ENCODE data around the gene BCL2. TPM values are rescaled to one million over a fixed set of nuclear protein-coding genes. Genes with fewer than 3 reads are reported as not detected.

Gene BCL2
- total and polyA plus RNA-seq, 9 of the 15 experiments (the other 6 are each of a cell fraction or from before 2014, with no cell fraction given): 0.10 to 1.1 (median 0.65) TPM

GRCh38 chr18:63119647-63120046 lies 199.9 kb downstream of the BCL2 start (continued):
- no peak for TF ChIP-seq YBX1 (IDR thresholded peaks at IDR 0.05)
- peak in 1 of 2 experiments; percentile 30; a peak in 2 of 4 replicates for TF ChIP-seq RAD21 (CRISPR knock-in tag; conservative IDR thresholded peaks at IDR 0.05 in 1 of 2, IDR thresholded peaks at IDR 0.05 in 1 of 2)
- peak in 2 of 3 experiments; percentile 19 to 34; a peak in 2 of 6 replicates for TF ChIP-seq CTCF (IDR thresholded peaks at IDR 0.05 in 2 of 3, conservative IDR thresholded peaks at IDR 0.05 in 1 of 3; ENCODE audit: insufficient read depth in 2 of 3, low read depth in 1 of 3, low read length in 3 of 3)

- Histone ChIP-seq H3K4me2 (ENCODE audit: insufficient read depth, low read length) (no peak overlapping the region), H3K9me3 (replicated peaks; ENCODE audit: control insufficient read depth, insufficient read depth, low read depth, low read length) (no peaks in the 10 kb centered on the region), H3K4me3 (no peak overlapping the region), H3K36me3 (ENCODE audit: control insufficient read depth, insufficient read depth, low read length) (no peaks in the 10 kb centered on the region), H3K27me3 (ENCODE audit: control insufficient read depth in 2 of 2, insufficient read depth in 2 of 2, low read length in 2 of 2) (no peaks in the 10 kb centered on the region), H4K20me1 (replicated peaks; ENCODE audit: control insufficient read depth, insufficient read depth, low read length) (no peaks in the 10 kb centered on the region), H2AFZ (ENCODE audit: low read depth, low read length) (no peak overlapping the region), H3K4me1 (replicated peaks in 1 of 2; ENCODE audit: control insufficient read depth in 2 of 2, insufficient read depth in 2 of 2, low read length in 2 of 2) (no peaks in the 10 kb centered on the region), H3K27ac (ENCODE audit: extremely low read depth, low read depth, low read length) (no peak overlapping the region), H3K9ac (ENCODE audit: insufficient read depth in 1 of 2, low read depth in 2 of 2, low read length in 2 of 2) (no peak overlapping the region), H3K79me2 (ENCODE audit: control insufficient read depth, insufficient read depth, low read length) (no peaks in the 10 kb centered on the region), H3K9me1 (ENCODE audit: control insufficient read depth, insufficient read depth, low read length) (no peaks in the 10 kb centered on the region)
- BruUV-seq (replicated peaks): no TSS peak
- WGBS (ENCODE audit: insufficient coverage, low coverage, missing lambda C conversion rate): 0% methylated on average over 5 of the region's 5 CpGs
- FAIRE-seq (no peak), DNase-seq (ENCODE audit: extremely low read depth in 1 of 4, low spot score in 3 of 4) (no peak), ATAC-seq (no peak)
- intact Hi-C loops (cut with micrococcal nuclease) (no loop called here), in situ Hi-C loops (cut with MboI) (no loop called here)
- ChIA-PET POLR2A (no interaction called here), CTCF (ENCODE audit: low intra/inter-chr PET ratio) (no interaction called here)
- TF ChIP-seq ZNF23 (CRISPR knock-in tag; IDR thresholded peaks at IDR 0.05) (no peak), NR3C1 (CRISPR knock-in tag; IDR thresholded peaks at IDR 0.05) (no peak), MYBL2 (IDR thresholded peaks at IDR 0.05; ENCODE audit: low read depth) (no peak), MYBL2 (CRISPR knock-in tag; IDR thresholded peaks at IDR 0.05; ENCODE audit: borderline replicate concordance) (no peak), THRAP3 (IDR thresholded peaks at IDR 0.05; ENCODE audit: borderline replicate concordance) (no peak), CLOCK (CRISPR knock-in tag; IDR thresholded peaks at IDR 0.05; ENCODE audit: borderline replicate concordance) (no peak), RB1 (IDR thresholded peaks at IDR 0.05; ENCODE audit: low read depth) (no peak), CHAMP1 (IDR thresholded peaks at IDR 0.05) (no peak), SMARCB1 (IDR thresholded peaks at IDR 0.05; ENCODE audit: insufficient read length, low read depth) (no peak), STAT5A (IDR thresholded peaks at IDR 0.05; ENCODE audit: borderline replicate concordance, low read length) (no peak)
Measured at GRCh38 chr18:63113899-63114565, 205.5 kb downstream of the BCL2 start.

Measured in K562 (cell line).